GM12801 (cell line): Measurements from ENCODE around the gene MRPL41.

Experiments used
- TF ChIP-seq, protein P1 (sequence below): IDR thresholded peaks from one replicate; pipeline ENCODE4 v1.5.1; 2011; ENCODE audit warnings: control low read depth; ENCODE audit not compliant: insufficient read length; ENCODE audit errors: extremely low read depth

Gene MRPL41

DNA sequence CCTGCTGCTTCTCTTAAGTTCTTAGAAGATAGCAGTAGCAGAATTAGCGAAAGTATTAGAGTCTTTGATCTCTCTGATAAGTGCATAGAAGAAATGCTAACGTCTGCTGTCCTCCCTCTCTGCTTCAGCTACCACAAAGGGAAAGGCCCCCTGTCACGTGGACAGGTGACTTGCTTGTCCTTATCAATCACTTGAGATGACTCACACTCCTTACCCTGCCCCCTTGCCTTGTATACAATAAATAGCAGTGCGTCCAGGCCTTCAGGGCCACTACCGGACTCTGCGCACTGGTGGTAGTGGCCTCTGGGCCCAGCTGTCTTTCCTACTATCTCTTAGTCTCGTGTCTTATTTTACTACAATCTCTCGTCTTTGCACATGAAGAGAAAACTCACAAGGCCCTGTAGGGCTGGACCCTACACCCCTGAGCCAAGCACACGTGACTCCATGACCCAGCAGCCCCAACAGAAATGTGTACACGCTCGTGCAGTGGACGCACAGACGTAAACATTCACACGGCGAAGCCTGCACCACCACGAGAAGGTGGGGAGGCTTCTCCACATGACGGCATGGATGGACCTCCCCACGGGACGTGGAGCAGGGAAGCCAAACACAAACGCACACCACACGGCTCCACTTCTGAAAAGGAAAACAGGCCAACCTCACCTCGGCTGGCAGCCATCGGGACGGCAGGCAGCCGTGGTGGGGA is 39.8 kb upstream of the MRPL41 start:
- TF ChIP-seq, protein P1, sequence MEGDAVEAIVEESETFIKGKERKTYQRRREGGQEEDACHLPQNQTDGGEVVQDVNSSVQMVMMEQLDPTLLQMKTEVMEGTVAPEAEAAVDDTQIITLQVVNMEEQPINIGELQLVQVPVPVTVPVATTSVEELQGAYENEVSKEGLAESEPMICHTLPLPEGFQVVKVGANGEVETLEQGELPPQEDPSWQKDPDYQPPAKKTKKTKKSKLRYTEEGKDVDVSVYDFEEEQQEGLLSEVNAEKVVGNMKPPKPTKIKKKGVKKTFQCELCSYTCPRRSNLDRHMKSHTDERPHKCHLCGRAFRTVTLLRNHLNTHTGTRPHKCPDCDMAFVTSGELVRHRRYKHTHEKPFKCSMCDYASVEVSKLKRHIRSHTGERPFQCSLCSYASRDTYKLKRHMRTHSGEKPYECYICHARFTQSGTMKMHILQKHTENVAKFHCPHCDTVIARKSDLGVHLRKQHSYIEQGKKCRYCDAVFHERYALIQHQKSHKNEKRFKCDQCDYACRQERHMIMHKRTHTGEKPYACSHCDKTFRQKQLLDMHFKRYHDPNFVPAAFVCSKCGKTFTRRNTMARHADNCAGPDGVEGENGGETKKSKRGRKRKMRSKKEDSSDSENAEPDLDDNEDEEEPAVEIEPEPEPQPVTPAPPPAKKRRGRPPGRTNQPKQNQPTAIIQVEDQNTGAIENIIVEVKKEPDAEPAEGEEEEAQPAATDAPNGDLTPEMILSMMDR: no peak

DNA sequence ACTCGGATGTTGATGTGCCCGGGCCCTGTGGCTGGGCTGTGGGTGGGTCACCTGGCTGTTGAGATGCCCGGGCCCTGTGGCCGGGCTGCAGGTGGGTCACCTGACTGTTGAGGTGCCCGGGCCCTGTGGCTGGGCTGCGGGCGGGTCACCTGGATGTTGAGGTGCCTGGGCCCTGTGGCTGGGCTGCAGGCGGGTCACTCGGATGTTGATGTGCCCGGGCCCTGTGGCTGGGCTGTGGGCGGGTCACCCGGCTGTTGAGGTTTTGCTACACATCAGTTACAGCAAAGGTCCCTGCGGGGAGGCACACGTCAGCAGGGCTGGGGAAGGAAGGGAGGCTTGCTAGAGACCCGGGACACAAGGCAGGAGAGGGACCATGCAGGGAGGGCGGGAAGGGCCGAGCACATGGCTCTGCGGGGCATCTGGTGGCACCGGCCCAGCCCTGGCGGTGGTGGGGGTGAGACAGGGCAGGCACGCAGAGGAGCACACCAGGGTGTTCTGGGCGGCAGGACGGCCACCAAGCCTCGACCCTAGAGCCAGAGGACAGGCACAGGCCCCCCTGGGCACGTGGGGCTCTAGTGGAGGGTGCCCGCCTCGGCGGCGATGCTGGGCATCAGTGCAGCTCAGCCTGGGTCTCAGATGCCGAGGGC is 36.9 kb upstream of the MRPL41 start:
- TF ChIP-seq, protein P1: no peak

DNA sequence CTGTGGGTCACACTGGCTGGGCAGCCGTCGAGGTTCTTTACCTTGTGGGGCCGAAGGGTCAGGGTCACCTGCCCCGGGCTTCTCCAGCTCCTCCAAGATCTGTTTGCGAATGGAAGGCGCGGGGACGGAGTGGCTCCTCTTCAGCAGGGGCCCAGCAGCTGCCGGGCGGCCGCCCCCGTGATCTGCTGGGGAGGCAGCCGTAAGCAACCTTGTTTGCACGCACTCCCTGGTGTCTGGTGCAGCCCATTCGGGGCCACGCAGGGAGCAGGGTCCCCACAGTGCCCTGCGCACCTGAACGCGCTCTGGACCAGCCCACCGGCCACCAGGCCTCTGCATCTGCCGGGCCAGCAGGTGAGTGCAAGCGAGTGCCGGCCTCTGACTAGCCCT is 36.3 kb upstream of the MRPL41 start:
- TF ChIP-seq, protein P1: no peak

DNA sequence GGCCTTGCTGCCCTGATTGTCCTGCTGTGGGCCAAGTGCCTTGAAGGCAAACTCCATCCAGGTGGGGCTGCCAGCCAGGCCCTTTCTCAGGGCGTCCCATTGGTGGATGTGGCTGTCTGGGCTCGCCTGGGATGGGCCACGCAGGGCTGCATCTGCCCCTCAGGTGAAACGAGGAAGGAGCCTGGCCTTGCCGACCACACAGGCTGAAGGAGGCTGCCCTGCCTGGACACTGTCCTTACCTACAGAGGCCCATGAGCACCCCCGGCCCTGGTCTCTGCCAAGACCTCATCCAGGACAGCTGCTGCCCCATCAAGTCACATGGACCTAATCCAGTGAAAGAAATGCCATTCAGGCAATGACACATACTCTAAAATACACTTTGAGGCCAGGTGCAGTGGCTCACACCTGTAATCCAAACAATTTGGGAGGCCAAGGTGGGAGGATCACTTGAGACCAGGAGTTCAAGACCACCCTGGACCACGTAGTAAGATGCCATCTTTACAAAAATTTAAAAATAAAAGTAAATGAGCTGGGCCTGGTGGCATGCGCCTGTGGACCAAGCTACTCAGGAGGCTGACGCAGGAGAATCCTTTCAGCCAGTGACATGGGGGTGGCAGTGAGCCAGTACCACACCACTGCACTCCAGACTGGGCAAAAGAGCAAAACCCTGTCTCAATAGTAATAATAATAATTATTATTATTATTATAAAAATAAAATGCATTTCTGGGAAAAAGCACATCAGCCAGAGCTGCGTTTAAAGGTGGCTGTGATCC is 35.3 kb upstream of the MRPL41 start:
- TF ChIP-seq, protein P1: no peak

DNA sequence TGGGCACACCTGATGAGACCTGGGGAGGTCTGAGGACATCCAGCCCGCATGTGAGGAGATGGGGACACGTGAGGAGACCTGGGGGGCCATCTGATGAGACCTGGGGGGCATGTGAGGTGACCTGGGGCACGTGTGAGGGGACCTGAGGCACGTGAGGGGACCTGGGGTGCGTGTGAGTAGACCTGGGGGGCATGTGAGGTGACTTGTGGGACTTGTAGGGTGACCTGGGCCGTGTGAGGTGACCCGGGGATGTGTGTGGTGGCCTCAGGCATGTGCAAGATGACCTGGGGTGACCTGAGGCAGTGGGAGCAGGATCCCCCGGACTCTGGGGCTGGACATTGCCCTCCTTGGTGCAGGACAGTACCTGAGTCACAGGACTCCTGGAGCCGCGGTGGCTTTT is 32.1 kb upstream of the MRPL41 start:
- TF ChIP-seq, protein P1: no peak

DNA sequence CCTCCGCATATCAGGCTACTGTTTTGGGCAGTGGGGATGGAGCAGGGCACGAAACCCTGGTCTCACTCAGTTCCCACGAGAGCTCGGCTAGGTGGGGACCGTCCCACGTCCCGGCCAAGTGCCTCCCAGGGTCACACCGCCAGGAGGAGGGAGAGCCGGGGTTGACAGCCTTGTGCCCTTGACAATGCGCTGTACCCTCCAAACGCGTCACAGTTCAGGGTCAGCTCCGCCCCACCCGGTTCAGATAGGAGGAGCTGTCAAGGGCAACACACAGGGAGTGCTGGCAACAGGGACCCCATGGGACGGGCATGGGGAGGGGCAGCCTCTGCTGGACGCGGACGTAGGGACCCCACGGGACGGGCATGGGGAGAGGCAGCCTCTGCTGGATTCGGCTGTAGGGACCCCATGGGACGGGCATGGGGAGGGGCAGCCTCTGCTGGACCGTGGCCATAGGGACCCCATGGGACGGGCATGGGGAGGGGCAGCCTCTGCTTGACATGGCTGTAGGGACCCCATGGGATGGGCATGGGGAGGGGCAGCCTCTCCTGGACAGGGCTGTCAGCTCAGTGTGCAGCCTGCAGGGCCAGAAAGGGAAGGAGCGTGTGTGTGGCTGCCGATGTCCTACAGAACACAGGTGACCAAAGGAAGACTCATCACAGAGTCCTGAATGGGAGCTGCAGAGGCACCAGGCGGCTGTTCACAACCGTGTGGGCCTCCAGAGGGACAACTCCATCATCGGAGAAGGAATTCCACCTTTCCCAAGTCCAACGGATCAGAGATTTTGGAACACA is 30.9 kb upstream of the MRPL41 start:
- TF ChIP-seq, protein P1: no peak
